ENCODE measurements around the gene CTAG2. TPM values are rescaled to one million over a fixed set of nuclear protein-coding genes. Genes with fewer than 3 reads are reported as not detected.
"Not testable (repeated sequence)": the region's sequence is repeated elsewhere in the genome, so short reads cannot be mapped to it uniquely, and the experiment has no call there.

Gene CTAG2
- total RNA-seq, 2 experiments from 2014 or later, result not detected

GRCh38 chrX:154655786-154656185, 2.4 kb upstream of the CTAG2 start:
- ChIA-PET POLR2A (no interaction called here), CTCF (no interaction called here)
- no peak for DNase-seq
- Mint-ChIP-seq H3K27me3 (no peaks in the 10 kb centered on the region), H3K27ac (no peak overlapping the region), H3K36me3 (ENCODE audit: low read depth) (no peaks in the 10 kb centered on the region), H3K4me1 (no peaks in the 10 kb centered on the region), H3K4me3 (no peak overlapping the region), H3K9me3 (no peaks in the 10 kb centered on the region)

DNA sequence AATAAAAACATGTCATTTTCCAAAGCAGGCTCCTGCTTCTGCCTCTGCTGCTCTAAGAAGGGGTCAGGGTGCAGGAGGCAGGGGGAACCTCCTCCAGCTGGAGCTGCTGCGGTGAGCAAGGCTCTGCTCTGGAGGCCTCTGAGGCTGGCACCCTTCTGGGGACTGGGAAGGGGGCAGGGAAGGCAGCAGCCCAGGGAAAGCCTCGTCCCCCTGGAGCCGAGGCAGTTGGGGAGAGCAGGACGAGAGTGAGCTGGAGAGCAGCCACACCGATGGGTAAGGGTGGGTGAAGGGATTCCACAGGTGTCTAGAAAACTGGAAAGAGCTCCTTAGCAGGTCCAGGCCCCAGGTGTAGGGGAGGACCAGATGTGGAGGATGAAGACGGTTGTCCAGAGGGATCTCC, 2.0 kb upstream of the CTAG2 start:
- H3K4me3 Mint-ChIP-seq, result no peak overlapping the region
- H3K27me3 Mint-ChIP-seq, result no peaks in the 10 kb centered on the region
- no peaks in the 10 kb centered on the region for H3K4me1 Mint-ChIP-seq
- no peak overlapping the region for H3K27ac Mint-ChIP-seq
- ChIA-PET POLR2A (no interaction called here), CTCF (no interaction called here)
- H3K9me3 Mint-ChIP-seq, result no peaks in the 10 kb centered on the region
- no peaks in the 10 kb centered on the region for H3K36me3 Mint-ChIP-seq (ENCODE audit: low read depth)
- DNase-seq, result no peak

DNA sequence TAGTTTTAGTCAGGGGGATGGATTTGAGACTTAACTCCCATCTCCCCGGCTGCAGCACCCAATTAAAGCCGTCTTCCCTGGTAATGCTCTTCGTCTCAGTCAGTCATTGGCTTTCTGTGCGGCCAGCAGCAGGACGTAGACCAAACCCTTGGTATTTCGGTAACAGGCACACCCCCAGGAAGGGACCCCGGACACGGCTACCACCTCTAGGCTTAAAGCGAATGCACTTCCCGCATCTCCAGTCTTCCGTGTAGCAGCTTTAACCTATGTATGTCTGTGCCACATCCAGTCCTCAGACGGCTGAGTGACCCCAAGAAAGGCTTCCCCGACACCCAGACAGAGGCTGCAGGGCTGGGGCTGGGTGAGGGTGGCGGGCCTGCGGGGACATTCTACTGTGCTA, 1.5 kb upstream of the CTAG2 start:
- DNase-seq, result no peak
- Mint-ChIP-seq H3K27me3 (no peaks in the 10 kb centered on the region), H3K27ac (no peak overlapping the region), H3K9me3 (no peaks in the 10 kb centered on the region), H3K36me3 (ENCODE audit: low read depth) (no peaks in the 10 kb centered on the region), H3K4me3 (no peak overlapping the region), H3K4me1 (no peaks in the 10 kb centered on the region)
- ChIA-PET POLR2A (no interaction called here), CTCF (no interaction called here)

DNA sequence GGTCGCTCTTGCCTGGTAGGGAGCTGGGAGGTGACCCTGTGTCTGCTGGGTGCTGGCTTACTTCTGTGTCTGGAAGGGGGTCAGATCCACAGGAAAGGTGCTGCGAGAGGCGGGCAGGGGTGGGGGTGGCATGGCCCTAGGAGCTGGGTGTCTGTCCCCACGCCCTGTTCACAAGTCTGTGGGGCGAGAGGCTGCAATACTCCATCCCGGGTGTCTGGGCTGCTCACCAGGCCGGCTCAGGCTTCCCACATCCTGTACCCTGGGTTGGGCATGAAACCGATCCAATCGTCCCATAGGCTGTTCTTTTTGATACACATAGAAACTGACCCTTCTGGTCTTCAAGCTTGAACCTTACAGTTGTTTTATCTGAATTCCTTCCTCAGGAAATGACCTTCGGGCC, 993 bp upstream of the CTAG2 start:
- no peak overlapping the region for H3K27ac Mint-ChIP-seq
- H3K4me1 Mint-ChIP-seq, result no peaks in the 10 kb centered on the region
- no peak overlapping the region for H3K4me3 Mint-ChIP-seq
- ChIA-PET POLR2A (no interaction called here), CTCF (no interaction called here)
- no peaks in the 10 kb centered on the region for H3K9me3 Mint-ChIP-seq
- H3K36me3 Mint-ChIP-seq (ENCODE audit: low read depth), result no peaks in the 10 kb centered on the region
- DNase-seq, result no peak
- no peaks in the 10 kb centered on the region for H3K27me3 Mint-ChIP-seq

DNA sequence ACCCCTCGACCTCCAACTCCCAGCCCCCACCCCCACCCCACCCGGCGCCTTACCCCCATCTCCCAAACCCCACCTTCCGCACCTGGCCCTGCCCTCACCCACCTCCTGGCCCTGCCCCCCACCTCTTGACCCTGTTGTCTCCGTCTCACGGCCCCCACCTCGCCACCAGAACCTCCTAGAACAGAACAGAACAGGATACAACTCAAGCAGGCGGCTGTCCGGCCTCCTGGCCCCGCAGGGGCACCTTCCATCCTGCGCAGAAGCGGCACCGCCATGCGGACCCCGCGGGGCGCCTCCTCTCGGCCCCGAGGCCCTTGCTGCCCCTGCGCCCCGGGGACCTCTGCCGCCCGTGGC, 354 bp downstream of the CTAG2 start:
- Mint-ChIP-seq H3K36me3 (ENCODE audit: low read depth) (no peaks in the 10 kb centered on the region), H3K4me3 (no peak overlapping the region), H3K27me3 (no peaks in the 10 kb centered on the region), H3K27ac (no peak overlapping the region), H3K9me3 (no peaks in the 10 kb centered on the region), H3K4me1 (no peaks in the 10 kb centered on the region)
- ChIA-PET POLR2A (no interaction called here), CTCF (no interaction called here)
- DNase-seq, result no peak

GRCh38 chrX:154652311-154653047, 900 bp downstream of the CTAG2 start:
- Mint-ChIP-seq H3K4me1 (no peaks in the 10 kb centered on the region), H3K9me3 (no peaks in the 10 kb centered on the region), H3K27me3 (no peaks in the 10 kb centered on the region), H3K4me3 (no peak overlapping the region), H3K36me3 (ENCODE audit: low read depth) (no peaks in the 10 kb centered on the region), H3K27ac (no peak overlapping the region)
- CTCF ChIA-PET, result no interaction called here
- POLR2A ChIA-PET, result no interaction called here
- no peak for DNase-seq

DNA sequence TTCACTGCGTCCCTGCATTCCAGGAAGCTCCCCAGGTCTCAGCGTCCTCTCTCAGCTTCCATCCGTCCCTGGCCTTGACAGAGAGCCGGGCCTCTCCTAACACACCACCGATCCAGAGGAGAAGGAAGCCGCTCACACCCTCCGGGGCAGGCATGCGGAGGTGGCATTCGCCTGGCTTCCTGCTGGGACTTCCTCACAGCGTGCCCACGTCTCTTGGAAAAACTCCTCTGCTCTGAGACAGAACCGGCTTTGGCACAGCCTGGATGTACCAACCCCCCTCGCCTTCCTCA, 3.2 kb downstream of the CTAG2 start:
- ChIA-PET POLR2A (no interaction called here), CTCF (no interaction called here)
- Mint-ChIP-seq H3K9me3 (no peaks in the 10 kb centered on the region), H3K4me1 (no peaks in the 10 kb centered on the region), H3K36me3 (ENCODE audit: low read depth) (no peaks in the 10 kb centered on the region), H3K27ac (no peak overlapping the region), H3K4me3 (no peak overlapping the region), H3K27me3 (no peaks in the 10 kb centered on the region)
- no peak for DNase-seq

DNA sequence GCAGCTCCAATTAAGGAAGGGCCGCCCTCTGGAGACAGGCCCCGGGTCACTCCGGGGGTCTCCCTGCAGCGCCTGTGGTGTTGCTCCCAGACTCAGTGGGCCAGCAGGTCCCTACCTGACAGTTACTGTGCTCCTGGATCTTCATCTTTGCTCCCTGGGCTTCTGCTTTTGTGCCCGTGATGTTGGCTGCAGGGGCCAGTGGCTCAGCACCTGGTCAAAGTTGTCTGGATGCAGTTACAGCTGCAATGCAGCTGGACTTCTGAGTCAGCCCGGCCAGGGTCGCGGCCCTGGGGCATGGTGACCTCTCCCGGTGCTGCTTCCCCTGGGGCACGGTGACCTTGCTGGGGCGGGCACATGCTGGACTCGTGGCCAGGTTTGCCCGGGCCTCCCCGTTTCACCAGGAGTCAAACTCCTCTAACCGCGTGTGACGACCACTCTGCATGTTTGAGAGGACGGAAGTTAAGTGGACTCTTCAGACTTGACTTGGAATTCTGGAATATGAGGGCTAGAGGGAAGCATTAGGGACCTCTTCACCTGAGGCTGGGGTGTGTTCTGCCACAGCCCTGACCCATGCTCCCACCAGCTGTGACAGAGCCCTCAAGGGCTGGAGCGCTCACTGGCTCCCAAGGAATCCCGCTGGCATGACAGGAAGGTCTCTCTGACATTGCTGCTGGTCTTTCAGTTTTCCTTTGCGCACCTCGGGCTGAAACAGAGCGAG, 3.7 kb downstream of the CTAG2 start:
- POLR2A ChIA-PET, result no interaction called here
- no peaks in the 10 kb centered on the region for H3K9me3 Mint-ChIP-seq
- no peaks in the 10 kb centered on the region for H3K27me3 Mint-ChIP-seq
- no peak overlapping the region for H3K4me3 Mint-ChIP-seq
- no peaks in the 10 kb centered on the region for H3K4me1 Mint-ChIP-seq
- H3K36me3 Mint-ChIP-seq (ENCODE audit: low read depth), result no peaks in the 10 kb centered on the region
- CTCF ChIA-PET, result no interaction called here
- no peak overlapping the region for H3K27ac Mint-ChIP-seq
- DNase-seq, result no peak

- DNase-seq, result no peak
- H3K4me1 Mint-ChIP-seq, result no peaks in the 10 kb centered on the region
- no peak overlapping the region for H3K27ac Mint-ChIP-seq
- H3K4me3 Mint-ChIP-seq, result no peak overlapping the region
- CTCF ChIA-PET, result no interaction called here
- H3K27me3 Mint-ChIP-seq, result no peaks in the 10 kb centered on the region
- H3K9me3 Mint-ChIP-seq, result no peaks in the 10 kb centered on the region
- POLR2A ChIA-PET, result no interaction called here
- H3K36me3 Mint-ChIP-seq (ENCODE audit: low read depth), result no peaks in the 10 kb centered on the region
Observed at GRCh38 chrX:154648931-154649330, 4.4 kb downstream of the CTAG2 start.

DNA sequence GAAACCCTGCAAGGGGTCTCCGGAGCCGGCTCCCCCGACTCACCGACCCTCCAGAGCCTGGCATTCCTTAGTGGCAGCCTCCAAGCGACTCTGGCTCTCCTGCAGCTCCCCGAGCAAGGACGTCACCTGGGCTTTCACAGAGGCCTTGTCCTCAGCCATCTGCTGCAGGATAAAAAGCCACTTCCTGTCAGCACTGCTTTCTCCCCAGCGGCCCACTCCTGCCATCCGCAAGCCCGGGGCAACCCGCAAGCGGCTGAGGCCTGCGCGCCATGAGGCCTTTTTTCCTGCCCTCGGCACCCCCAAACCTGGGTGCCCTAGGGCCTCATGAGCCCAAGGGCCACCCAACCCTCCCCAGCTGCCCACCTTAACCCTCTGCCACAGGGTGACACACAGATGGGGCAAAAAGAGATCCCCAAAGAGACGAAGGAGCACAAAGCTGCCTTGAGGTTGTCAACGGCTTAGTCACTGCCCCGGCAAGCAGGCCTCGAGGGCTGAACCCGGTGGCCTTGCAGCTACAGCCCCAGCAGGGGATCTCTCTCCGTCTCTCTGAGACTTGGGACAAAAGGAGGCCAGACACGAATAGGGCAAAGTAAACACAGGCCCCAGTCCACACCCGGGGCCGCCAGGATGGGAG, 7.5 kb downstream of the CTAG2 start:
- H3K27ac Mint-ChIP-seq; H3K4me3 Mint-ChIP-seq; CTCF ChIA-PET; H3K9me3 Mint-ChIP-seq; H3K36me3 Mint-ChIP-seq (ENCODE audit: low read depth); DNase-seq; POLR2A ChIA-PET; H3K27me3 Mint-ChIP-seq; H3K4me1 Mint-ChIP-seq: not testable (repeated sequence)

- H3K27ac Mint-ChIP-seq; H3K27me3 Mint-ChIP-seq; H3K9me3 Mint-ChIP-seq; DNase-seq; H3K36me3 Mint-ChIP-seq (ENCODE audit: low read depth); H3K4me1 Mint-ChIP-seq; CTCF ChIA-PET; H3K4me3 Mint-ChIP-seq; POLR2A ChIA-PET: not testable (repeated sequence)
Observed at GRCh38 chrX:154643708-154644107, 9.7 kb downstream of the CTAG2 start.

DNA sequence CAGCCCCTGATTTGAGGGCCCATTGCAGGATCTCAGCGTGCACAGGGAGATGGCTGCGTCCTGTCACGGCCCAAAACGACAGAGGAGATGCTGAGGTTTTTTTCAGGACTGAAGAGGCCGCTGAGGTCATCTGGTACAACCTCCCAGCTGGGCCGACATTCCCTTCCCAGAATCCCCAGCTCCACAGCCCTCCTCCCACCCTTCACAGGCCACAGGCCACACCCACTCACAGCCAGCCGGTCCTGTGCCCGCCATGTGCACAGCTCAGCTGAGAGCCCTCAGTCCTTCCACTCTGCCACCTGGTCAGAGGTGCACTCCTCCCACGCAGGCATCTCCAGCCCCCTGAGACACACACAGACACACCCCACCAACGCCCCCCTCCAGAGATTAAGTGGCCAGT, 11.6 kb downstream of the CTAG2 start:
- H3K27me3 Mint-ChIP-seq, result not testable (repeated sequence)

DNA sequence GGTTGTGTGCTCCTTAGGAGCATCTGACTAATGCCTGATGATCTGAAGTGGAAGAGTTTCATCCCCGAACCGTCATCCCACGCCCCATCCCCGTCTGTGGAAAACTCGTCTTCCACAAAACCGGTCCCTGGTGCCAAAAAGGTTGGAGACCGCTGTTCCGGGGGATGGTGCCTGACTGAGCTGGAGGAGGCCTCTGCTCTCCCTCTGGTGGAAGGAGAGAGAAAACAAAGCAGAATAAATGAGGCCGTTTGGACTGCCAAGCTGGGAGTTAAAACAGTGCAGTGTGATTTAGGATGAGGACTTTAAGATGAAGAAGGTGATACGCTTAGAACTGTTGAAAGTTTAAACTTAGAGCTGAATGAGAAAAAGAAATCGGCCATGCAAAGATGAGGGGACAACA, 19.7 kb downstream of the CTAG2 start:
- H3K27ac Mint-ChIP-seq; DNase-seq; CTCF ChIA-PET; POLR2A ChIA-PET; H3K9me3 Mint-ChIP-seq; H3K36me3 Mint-ChIP-seq (ENCODE audit: low read depth); H3K4me1 Mint-ChIP-seq; H3K4me3 Mint-ChIP-seq; H3K27me3 Mint-ChIP-seq: not testable (repeated sequence)

More for the DNA sequence above, 11.6 kb downstream of the CTAG2 start:
- DNase-seq; POLR2A ChIA-PET; H3K27ac Mint-ChIP-seq; H3K4me3 Mint-ChIP-seq; CTCF ChIA-PET; H3K4me1 Mint-ChIP-seq; H3K9me3 Mint-ChIP-seq; H3K36me3 Mint-ChIP-seq (ENCODE audit: low read depth): not testable (repeated sequence)

- DNase-seq; CTCF ChIA-PET; H3K27ac Mint-ChIP-seq; H3K27me3 Mint-ChIP-seq; H3K9me3 Mint-ChIP-seq; H3K36me3 Mint-ChIP-seq (ENCODE audit: low read depth); H3K4me1 Mint-ChIP-seq; H3K4me3 Mint-ChIP-seq; POLR2A ChIA-PET: not testable (repeated sequence)
Observed at GRCh38 chrX:154630949-154631348, 22.4 kb downstream of the CTAG2 start.

Data from activated CD4-positive, alpha-beta memory T cell treated with anti-CD3 and anti-CD28 coated beads, Interleukin-2, amount 10 ng/mL, durations not matched to agents 7 days and 5 days (primary cell).